Body of pancreas (tissue), 4 donors: ENCODE results near the gene SDC3.

Source experiments
- POLR2A ChIP-seq, 3 donors: fragments of 450-650 bp; IDR thresholded peaks; one replicate each; pipeline ENCODE4 v1.6.1; 2016; ENCODE audit warnings: antibody characterized with exemption in 3 of 3, mild to moderate bottlenecking in 2 of 3
- TF ChIP-seq, protein P1 (sequence below), 7 experiments: fragments of 450-650 bp in 4 of 7; fragments of 200-600 bp in 3 of 7; sonication (generic) in 3 of 7; IDR thresholded peaks; one replicate each; pipeline ENCODE4 v1.5.1; 2016 to 2019; ENCODE audit warnings: antibody characterized with exemption in 7 of 7

DNA sequence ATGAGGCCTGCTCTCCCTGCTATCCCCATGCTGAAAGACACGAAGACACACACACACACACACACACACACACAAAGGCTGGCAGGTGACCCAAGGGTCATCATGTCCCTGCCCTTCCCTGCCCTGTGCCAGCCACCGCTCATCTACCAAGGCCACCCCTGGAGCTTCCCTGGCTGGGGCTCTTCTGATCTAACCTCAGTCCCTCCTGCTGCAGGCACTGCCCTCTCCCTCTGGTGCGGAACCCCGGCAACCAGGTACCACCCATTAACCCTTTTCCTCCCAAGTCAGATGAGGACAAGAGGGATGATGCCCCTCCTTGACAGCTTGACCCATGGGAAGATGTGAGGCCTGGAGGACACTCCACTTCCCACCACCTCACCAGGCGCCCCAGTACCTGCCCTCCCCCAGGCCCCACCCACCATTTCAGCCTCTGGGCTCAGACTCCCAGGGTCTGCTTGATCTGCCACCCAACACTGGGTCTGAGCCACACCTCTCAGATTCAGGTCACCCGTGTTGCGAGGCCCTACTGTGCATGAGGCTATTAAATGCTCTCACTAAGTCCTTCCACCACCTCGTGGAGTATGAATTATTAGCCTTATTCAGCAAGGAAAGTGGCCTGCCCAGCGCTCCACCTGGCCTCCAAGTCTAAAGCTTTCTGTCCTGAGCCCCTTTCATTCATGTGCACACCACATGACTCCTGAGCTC, 2.5 kb downstream of the SDC3 start:
- no peak for TF ChIP-seq POLR2A (IDR thresholded peaks at IDR 0.05)
- TF ChIP-seq, protein P1, sequence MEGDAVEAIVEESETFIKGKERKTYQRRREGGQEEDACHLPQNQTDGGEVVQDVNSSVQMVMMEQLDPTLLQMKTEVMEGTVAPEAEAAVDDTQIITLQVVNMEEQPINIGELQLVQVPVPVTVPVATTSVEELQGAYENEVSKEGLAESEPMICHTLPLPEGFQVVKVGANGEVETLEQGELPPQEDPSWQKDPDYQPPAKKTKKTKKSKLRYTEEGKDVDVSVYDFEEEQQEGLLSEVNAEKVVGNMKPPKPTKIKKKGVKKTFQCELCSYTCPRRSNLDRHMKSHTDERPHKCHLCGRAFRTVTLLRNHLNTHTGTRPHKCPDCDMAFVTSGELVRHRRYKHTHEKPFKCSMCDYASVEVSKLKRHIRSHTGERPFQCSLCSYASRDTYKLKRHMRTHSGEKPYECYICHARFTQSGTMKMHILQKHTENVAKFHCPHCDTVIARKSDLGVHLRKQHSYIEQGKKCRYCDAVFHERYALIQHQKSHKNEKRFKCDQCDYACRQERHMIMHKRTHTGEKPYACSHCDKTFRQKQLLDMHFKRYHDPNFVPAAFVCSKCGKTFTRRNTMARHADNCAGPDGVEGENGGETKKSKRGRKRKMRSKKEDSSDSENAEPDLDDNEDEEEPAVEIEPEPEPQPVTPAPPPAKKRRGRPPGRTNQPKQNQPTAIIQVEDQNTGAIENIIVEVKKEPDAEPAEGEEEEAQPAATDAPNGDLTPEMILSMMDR (IDR thresholded peaks at IDR 0.05), result no peak
